Stimulated activated CD8-positive, alpha-beta memory T cell treated with anti-CD3 and anti-CD28 coated beads, Interleukin-7, amount 100 ng/mL, for 1 hour (primary cell): ENCODE results near the gene HECTD1.
"Not testable (repeated sequence)": the region's sequence is repeated elsewhere in the genome, so short reads cannot be mapped to it uniquely, and the experiment has no call there.

Experiments
- DNase-seq, 2 donors: peaks; one replicate each; pipeline ENCODE4 v3.0.0-alpha.2; 2020; ENCODE audit warnings: low read depth in 2 of 2

The HECTD1 gene

GRCh38 chr14:31052905-31053586 is 154.5 kb downstream of the HECTD1 start:
- not testable (repeated sequence) for DNase-seq

DNA sequence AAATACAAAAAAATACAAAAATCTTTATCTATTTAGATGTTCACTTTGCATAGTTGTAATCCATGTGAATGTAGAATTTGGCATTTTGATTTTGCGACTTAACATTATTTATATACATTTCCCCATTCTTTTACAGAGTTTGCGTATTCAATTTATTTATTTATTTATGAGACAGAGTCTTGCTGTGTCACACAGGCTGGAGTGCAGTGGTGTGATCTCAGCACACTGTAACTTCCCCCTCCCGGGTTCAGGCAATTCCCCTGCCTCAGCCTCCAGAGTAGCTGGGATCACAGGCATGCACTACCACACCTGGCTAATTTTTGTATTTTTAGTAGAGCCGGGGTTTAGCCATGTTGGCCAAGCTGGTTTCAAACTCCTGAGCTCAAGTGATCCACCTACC is 156.1 kb downstream of the HECTD1 start:
- DNase-seq: no peak

DNA sequence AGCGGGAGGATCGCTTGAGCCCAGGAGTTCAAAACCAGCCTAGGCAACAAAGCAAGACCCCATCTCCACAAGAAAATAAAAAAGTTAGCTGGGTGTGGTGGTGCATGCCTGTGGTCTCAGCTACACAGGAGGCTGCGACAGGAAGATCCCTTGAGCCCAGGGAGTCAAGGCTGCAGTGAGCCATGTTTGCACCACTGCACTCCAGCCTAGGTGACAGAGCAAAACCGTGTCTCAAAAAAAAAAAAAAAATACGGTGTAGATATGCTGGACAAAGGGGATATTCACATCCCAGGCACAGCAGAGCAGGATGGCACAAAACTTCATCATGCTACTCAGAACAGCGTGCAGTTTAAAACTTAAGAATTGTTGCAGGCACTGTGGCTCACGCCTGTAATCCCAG is 156.6 kb downstream of the HECTD1 start:
- DNase-seq: no peak
